K562 (cell line): Measurements from ENCODE around the gene KATNB1. TPM values are rescaled to one million over a fixed set of nuclear protein-coding genes. Genes with fewer than 3 reads are reported as not detected.
A peak's percentile ranks its signal among the peaks of the same experiment; 100 is the strongest.

Experiments
- ATAC-seq: fragments of 200-7000 bp; cut with Tn5 transposase; 3 replicates; pipeline ENCODE4 v1.9.1; 2020; ENCODE audit warnings: moderate library complexity
- BruUV-seq: library from RNA; stranded (reverse); fragments of 400-500 nt; replicated peaks from 2 replicates; lab custom pipeline; 2021; lab: Mats Ljungman, UMichigan
- CTCF ChIA-PET: fragments of 300-600 bp; formaldehyde crosslinking; extraction: SDS; loops from one replicate; lab custom pipeline; 2021; ENCODE audit warnings: low intra/inter-chr PET ratio; lab: Yijun Ruan, JAX
- POLR2A ChIA-PET: fragments of 300-600, 350-650 bp; sonication (Branson Sonifier 250); formaldehyde crosslinking; extraction: SDS; loops from one replicate; lab custom pipeline; 2021; ENCODE audit warnings: antibody characterized with exemption, inconsistent platforms; lab: Yijun Ruan, JAX
- DNase-seq, 4 experiments: peaks; one replicate each; pipeline versions ENCODE4 v3.0.0 to v3.0.0-alpha.2; 2011 to 2018; ENCODE audit warnings: low spot score in 3 of 4, mixed read lengths in 3 of 4; ENCODE audit errors: extremely low read depth in 1 of 4
- FAIRE-seq: peaks from 2 replicates; lab custom pipeline; 2011; peaks lifted over from hg19 to GRCh38; lab: Jason Lieb, UNC
- H2AFZ ChIP-seq: 2 replicates; pipeline ENCODE4 v1.6.0; 2011; ENCODE audit warnings: low read depth, low read length, control low read depth, inconsistent platforms
- H3K27ac ChIP-seq: fragments of 200-600 bp; 3 replicates; pipeline ENCODE4 v1.8.0; 2011; ENCODE audit warnings: low read depth, mild to moderate bottlenecking, control low read depth, inconsistent platforms, low read length, moderate library complexity, mixed read lengths; ENCODE audit errors: extremely low read depth
- H3K27me3 ChIP-seq, 2 experiments: fragments of 300-600 bp in 1 of 2; 2 replicates in 1 of 2; 3 replicates in 1 of 2; pipeline versions ENCODE4 v1.6.0 to v1.8.0; 2011; ENCODE audit warnings: inconsistent platforms in 2 of 2, low read length in 2 of 2, mild to moderate bottlenecking in 1 of 2, mixed read lengths in 1 of 2, moderate library complexity in 1 of 2; ENCODE audit not compliant: control insufficient read depth in 2 of 2, insufficient read depth in 2 of 2
- H3K36me3 ChIP-seq: fragments of 300-600 bp; 3 replicates; pipeline ENCODE4 v1.8.0; 2011; ENCODE audit warnings: mild to moderate bottlenecking, low read length, inconsistent platforms; ENCODE audit not compliant: control insufficient read depth, insufficient read depth
- H3K4me1 ChIP-seq, 2 experiments: fragments of 200-600 bp in 1 of 2; replicated peaks in 1 of 2; 2 replicates in 1 of 2; 3 replicates in 1 of 2; pipeline versions ENCODE4 v1.5.1 to v1.8.0; 2011; ENCODE audit warnings: inconsistent platforms in 2 of 2, low read length in 2 of 2, mild to moderate bottlenecking in 1 of 2, mixed read lengths in 1 of 2, moderate library complexity in 1 of 2; ENCODE audit not compliant: control insufficient read depth in 2 of 2, insufficient read depth in 2 of 2
- H3K4me2 ChIP-seq: 2 replicates; pipeline ENCODE4 v1.6.1; 2011; ENCODE audit warnings: low read length, control low read depth, inconsistent platforms, mixed read lengths; ENCODE audit not compliant: insufficient read depth
- H3K4me3 ChIP-seq: fragments of 200-600 bp; sonication (generic), shearing (Covaris generic); 2 replicates; pipeline ENCODE4 v1.5.1; 2016; ENCODE audit warnings: control low read depth, inconsistent platforms
- H3K79me2 ChIP-seq: fragments of 200-600 bp; 3 replicates; pipeline ENCODE4 v1.8.0; 2011; ENCODE audit warnings: low read length, inconsistent platforms; ENCODE audit not compliant: control insufficient read depth, insufficient read depth
- H3K9ac ChIP-seq, 2 experiments: 2 replicates each; pipeline versions ENCODE4 v1.6.0 to v1.6.1; 2011; ENCODE audit warnings: low read depth in 2 of 2, low read length in 2 of 2, control low read depth in 1 of 2, inconsistent platforms in 1 of 2, mild to moderate bottlenecking in 1 of 2, mixed read lengths in 1 of 2; ENCODE audit not compliant: insufficient read depth in 1 of 2
- H3K9me1 ChIP-seq: one replicate; pipeline ENCODE4 v1.6.0; 2011; ENCODE audit warnings: inconsistent platforms, mild to moderate bottlenecking, low read length, moderate library complexity; ENCODE audit not compliant: control insufficient read depth, insufficient read depth
- H3K9me3 ChIP-seq: replicated peaks from 2 replicates; pipeline ENCODE4 v1.5.1; 2011; ENCODE audit warnings: low read depth, low read length, inconsistent platforms; ENCODE audit not compliant: control insufficient read depth, insufficient read depth
- H4K20me1 ChIP-seq: replicated peaks from 2 replicates; pipeline ENCODE4 v1.6.1; 2011; ENCODE audit warnings: low read length, inconsistent platforms, mixed read lengths; ENCODE audit not compliant: control insufficient read depth, insufficient read depth
- CTCF ChIP-seq, 3 experiments: IDR thresholded peaks in 2 of 3; conservative IDR thresholded peaks in 1 of 3; 2 replicates each; pipeline ENCODE4 v1.5.1; 2011 to 2012; ENCODE audit warnings: low read length in 3 of 3, mild to moderate bottlenecking in 3 of 3, control low read depth in 2 of 3, improper control_type of control experiment in 1 of 3, inconsistent platforms in 1 of 3, low read depth in 1 of 3, mixed read lengths in 1 of 3, moderate library complexity in 1 of 3; ENCODE audit not compliant: insufficient read depth in 2 of 3
- DNMT1 ChIP-seq: fragments of 450-650 bp; IDR thresholded peaks from 2 replicates; pipeline ENCODE4 v1.6.1; 2016; ENCODE audit warnings: antibody characterized with exemption, mild to moderate bottlenecking
- POLR2B ChIP-seq: fragments of 450-650 bp; IDR thresholded peaks from 2 replicates; pipeline ENCODE4 v1.6.1; 2018; ENCODE audit warnings: low read depth; ENCODE audit not compliant: partially characterized antibody
- SP1 ChIP-seq: sonication (generic); formaldehyde crosslinking; IDR thresholded peaks from 2 replicates; pipeline ENCODE4 v1.8.1; 2022; ENCODE audit warnings: mild to moderate bottlenecking, missing genetic modification reagents
- WGBS: fragments of 100-300 bp; shearing (Covaris generic); methylation state at CpG from one replicate; pipeline ENCODE4 v1.1.6; 2016; ENCODE audit warnings: low coverage, mixed read lengths; ENCODE audit not compliant: insufficient coverage; ENCODE audit errors: missing lambda C conversion rate; 5-methylcytosine and 5-hydroxymethylcytosine counted together
- in situ Hi-C: fragments of 300-500 bp; cut with MboI; formaldehyde crosslinking; loops from 4 replicates; pipeline ENCODE4 v1.15.0; 2018; ENCODE audit warnings: inconsistent platforms, mixed read lengths
- intact Hi-C: fragments of 100-400 bp; cut with micrococcal nuclease; formaldehyde crosslinking; loops from 2 replicates; pipeline ENCODE4 v1.14.2; 2022
- polyA plus RNA-seq, 8 experiments: library from polyadenylated mRNA; depleted of rRNA in 4 of 8; stranded (reverse) in 5 of 8; unstranded in 3 of 8; fragments of >200 nt; fragmentation: Nextera tagmentation in 2 of 8; fragmentation: Illumina TruSeq in 1 of 8; extraction: Ambion mirVana in 2 of 8; extraction: Trizol in 1 of 8; gene quantifications; 2 replicates each; pipeline versions ENCODE4 v1.2.1 to v1.2.3, GENCODE V29; 2011 to 2014; ENCODE audit warnings: inconsistent platforms in 1 of 8, missing spikeins in 1 of 8
- total RNA-seq, 7 experiments: library from RNA; depleted of rRNA in 6 of 7; stranded (reverse); fragments of >200 nt in 6 of 7; fragmentation: Illumina TruSeq in 2 of 7; extraction: Trizol in 2 of 7; gene quantifications; 2 replicates each; pipeline versions ENCODE4 v1.2.1 to v1.2.3, GENCODE V29; 2011 to 2021; ENCODE audit warnings: low replicate concordance in 1 of 7

Gene KATNB1
- total and polyA plus RNA-seq, 9 of the 15 experiments (the other 6 are each of a cell fraction or from before 2014, with no cell fraction given): 1.2 to 52.6 (median 21.9) TPM

DNA sequence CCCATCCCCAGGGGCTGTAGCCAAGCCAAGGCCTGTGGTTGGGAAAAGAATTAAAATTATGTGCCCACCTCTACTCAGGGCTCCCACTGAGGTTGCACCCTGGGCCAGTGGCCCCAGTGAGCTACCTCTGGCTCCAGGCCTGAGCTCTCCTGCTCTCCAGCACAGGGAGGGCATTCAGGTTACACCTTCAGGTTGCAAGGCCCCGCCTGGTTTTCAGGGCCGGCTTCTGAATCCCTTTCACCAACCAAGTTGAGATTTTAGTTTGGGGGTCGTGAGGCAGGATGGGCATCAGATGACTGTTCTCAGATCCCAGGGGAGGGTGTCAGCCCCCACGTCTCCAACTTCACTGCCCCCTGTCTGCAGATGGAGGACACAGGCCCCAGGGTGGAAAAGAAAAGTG is 8.0 kb upstream of the KATNB1 start:
- no peaks in the 10 kb centered on the region for H3K9me1 ChIP-seq
- ATAC-seq: peak; percentile 29; the same call in 1 of the 3 replicates
- no peak overlapping the region for H2AFZ ChIP-seq
- TF ChIP-seq DNMT1 (no peak), SP1 (CRISPR knock-in tag) (no peak), CTCF (IDR thresholded peaks at IDR 0.05 in 2 of 3, conservative IDR thresholded peaks at IDR 0.05 in 1 of 3; ENCODE audit: insufficient read depth in 2 of 3, low read depth in 1 of 3, low read length in 3 of 3) (peak; percentile 29 to 41 (median 33); a peak in 3 of 6 replicates), POLR2B (no peak)
- no TSS peak for BruUV-seq
- no peak overlapping the region for H3K9ac ChIP-seq
- in situ Hi-C loops: no loop called here
- no peak overlapping the region for H3K27ac ChIP-seq
- H3K4me1 ChIP-seq: peaks cover 3 to 17% of the 10 kb centered on the region in 2 experiments; a peak in 3 of 5 replicates
- 0 out of 5 replicates have a peak, but pooled peaks cover 0 to 5% of the 10 kb centered on the region in 2 experiments for H3K27me3 ChIP-seq
- no peaks in the 10 kb centered on the region for H3K36me3 ChIP-seq
- H3K9me3 ChIP-seq: 0 out of 2 replicates have a peak, but pooled peaks cover 3% of the 10 kb centered on the region
- intact Hi-C loops: no loop called here
- FAIRE-seq: no peak
- H3K4me2 ChIP-seq: no peak overlapping the region
- POLR2A ChIA-PET: interaction anchor here (0.5 to 2.5 kb wide), 3 partner anchors 8 to 154 kb away, joined by 3 to 12 read pairs (median 3); partner anchors contain the start of gene KATNB1
- H3K4me3 ChIP-seq: no peak overlapping the region
- no peak for DNase-seq
- 29% methylated on average over 4 of the region's 4 CpGs for WGBS
- CTCF ChIA-PET: no interaction called here
- no peaks in the 10 kb centered on the region for H3K79me2 ChIP-seq
- H4K20me1 ChIP-seq: no peaks in the 10 kb centered on the region
